H1 (cell line): ENCODE measurements around the gene ACOT11. TPM values are rescaled to one million over a fixed set of nuclear protein-coding genes. Genes with fewer than 3 reads are reported as not detected.

Source experiments
- CTCF ChIA-PET: fragments of 300-600 bp; sonication (Branson Sonifier 250); formaldehyde crosslinking; loops from one replicate; lab custom pipeline; 2021; ENCODE audit not compliant: partially characterized antibody; lab: Charles Lee
- POLR2A ChIA-PET: fragments of 300-600 bp; sonication (Branson Sonifier 250); formaldehyde crosslinking; loops from one replicate; lab custom pipeline; 2021; ENCODE audit warnings: inconsistent platforms; ENCODE audit not compliant: partially characterized antibody; lab: Charles Lee
- DNase-seq, 2 experiments: peaks; one replicate each; pipeline versions ENCODE4 v3.0.0 to v3.0.0-alpha.2; 2010 to 2022; ENCODE audit warnings: low spot score in 2 of 2, low read depth in 1 of 2, mixed read lengths in 1 of 2
- FAIRE-seq: peaks from 2 replicates; lab custom pipeline; 2011; peaks lifted over from hg19 to GRCh38; lab: Jason Lieb, UNC
- H2AFZ ChIP-seq: 2 replicates; pipeline ENCODE4 v1.8.1; 2012; ENCODE audit warnings: low read length, inconsistent platforms
- H2AK5ac ChIP-seq: 2 replicates; pipeline ENCODE4 v1.6.1; 2013; ENCODE audit warnings: low read depth, low read length
- H2BK120ac ChIP-seq: replicated peaks from 2 replicates; pipeline ENCODE3; 2013; ENCODE audit warnings: low read depth, low read length, inconsistent platforms
- H2BK12ac ChIP-seq: 2 replicates; pipeline ENCODE4 v1.6.1; 2013; ENCODE audit warnings: low read depth, low read length
- H2BK15ac ChIP-seq: 2 replicates; pipeline ENCODE4 v1.6.1; 2013; ENCODE audit warnings: low read length
- H2BK20ac ChIP-seq: 2 replicates; pipeline ENCODE4 v1.6.1; 2013; ENCODE audit warnings: low read length
- H2BK5ac ChIP-seq: 2 replicates; pipeline ENCODE4 v1.6.1; 2013; ENCODE audit warnings: low read depth, low read length
- H3K14ac ChIP-seq: 2 replicates; pipeline ENCODE4 v1.6.1; 2013; ENCODE audit warnings: inconsistent platforms; ENCODE audit not compliant: insufficient read length
- H3K18ac ChIP-seq: 2 replicates; pipeline ENCODE4 v1.6.1; 2013; ENCODE audit warnings: low read length; ENCODE audit errors: extremely low read depth
- H3K23ac ChIP-seq: 2 replicates; pipeline ENCODE4 v1.6.1; 2013; ENCODE audit warnings: inconsistent platforms; ENCODE audit not compliant: insufficient read length
- H3K23me2 ChIP-seq: 2 replicates; pipeline ENCODE4 v1.6.1; 2013; ENCODE audit warnings: low read depth, low read length
- H3K27ac ChIP-seq: 2 replicates; pipeline ENCODE4 v1.6.1; 2011; ENCODE audit warnings: low read depth, low read length, inconsistent platforms
- H3K27me3 ChIP-seq, 4 experiments: replicated peaks in 1 of 4; 1 replicate in 1 of 4; 2 replicates in 3 of 4; pipeline versions ENCODE4 v1.6.1 to v1.8.1; 2011 to 2013; ENCODE audit warnings: low read length in 3 of 4, mild to moderate bottlenecking in 3 of 4, inconsistent platforms in 2 of 4, mixed read lengths in 2 of 4, moderate library complexity in 1 of 4; ENCODE audit not compliant: control insufficient read depth in 3 of 4, insufficient read depth in 3 of 4; ENCODE audit errors: extremely low read depth in 1 of 4
- H3K36me3 ChIP-seq, 4 experiments: 2 replicates each; pipeline versions ENCODE4 v1.6.1 to v1.8.1; 2011 to 2013; ENCODE audit warnings: mild to moderate bottlenecking in 4 of 4, low read length in 3 of 4, moderate library complexity in 2 of 4, control low read depth in 1 of 4, inconsistent platforms in 1 of 4; ENCODE audit not compliant: insufficient read depth in 4 of 4, control insufficient read depth in 2 of 4
- H3K4ac ChIP-seq: replicated peaks from 2 replicates; pipeline ENCODE3; 2013; ENCODE audit warnings: low read length, low read depth, mixed read lengths, inconsistent platforms; ENCODE audit not compliant: insufficient read length
- H3K4me1 ChIP-seq, 4 experiments: replicated peaks in 1 of 4; 1 replicate in 1 of 4; 2 replicates in 3 of 4; pipeline versions ENCODE4 v1.6.1 to v1.8.1; 2011 to 2013; ENCODE audit warnings: low read length in 3 of 4, inconsistent platforms in 2 of 4, mixed read lengths in 1 of 4; ENCODE audit not compliant: insufficient read depth in 4 of 4, control insufficient read depth in 3 of 4
- H3K4me2 ChIP-seq, 2 experiments: 2 replicates each; pipeline versions ENCODE4 v1.6.1 to v1.8.1; 2011 to 2013; ENCODE audit warnings: low read depth in 2 of 2, low read length in 2 of 2, control low read depth in 1 of 2, inconsistent platforms in 1 of 2, mild to moderate bottlenecking in 1 of 2; ENCODE audit not compliant: insufficient read depth in 1 of 2
- H3K4me3 ChIP-seq, 4 experiments: fragments of 200-600, 300-600 bp in 1 of 4; sonication (generic), shearing (Covaris generic), sonication (Bioruptor Twin) in 1 of 4; 2 replicates each; pipeline versions ENCODE4 v1.5.1 to v1.8.1; 2011 to 2016; ENCODE audit warnings: low read length in 4 of 4, low read depth in 3 of 4, control low read depth in 2 of 4, inconsistent platforms in 2 of 4, mild to moderate bottlenecking in 2 of 4, mixed read lengths in 1 of 4, moderate library complexity in 1 of 4; ENCODE audit not compliant: insufficient read depth in 2 of 4; ENCODE audit errors: extremely low read depth in 1 of 4
- H3K56ac ChIP-seq: replicated peaks from 2 replicates; pipeline ENCODE3; 2013; ENCODE audit warnings: low read depth, mild to moderate bottlenecking, mixed read lengths, low read length, inconsistent platforms; ENCODE audit not compliant: insufficient read length
- H3K79me1 ChIP-seq: 2 replicates; pipeline ENCODE4 v1.6.1; 2013; ENCODE audit warnings: low read depth, low read length, control low read depth
- H3K79me2 ChIP-seq, 2 experiments: 2 replicates each; pipeline versions ENCODE4 v1.6.1 to v1.8.1; 2012 to 2013; ENCODE audit warnings: low read length in 2 of 2, mild to moderate bottlenecking in 2 of 2, inconsistent platforms in 1 of 2; ENCODE audit not compliant: insufficient read depth in 2 of 2, control insufficient read depth in 1 of 2
- H3K9ac ChIP-seq, 4 experiments: replicated peaks in 1 of 4; 1 replicate in 1 of 4; 2 replicates in 3 of 4; pipeline versions ENCODE4 v1.6.1 to v1.8.1; 2011 to 2013; ENCODE audit warnings: low read depth in 3 of 4, low read length in 3 of 4, control low read depth in 2 of 4, mild to moderate bottlenecking in 2 of 4, moderate library complexity in 2 of 4, inconsistent platforms in 1 of 4; ENCODE audit errors: extremely low read depth in 1 of 4
- H3K9me3 ChIP-seq, 2 experiments: 2 replicates each; pipeline versions ENCODE4 v1.6.1 to v1.8.1; 2012 to 2013; ENCODE audit warnings: mild to moderate bottlenecking in 2 of 2, moderate library complexity in 2 of 2, control low read depth in 1 of 2, inconsistent platforms in 1 of 2, low read depth in 1 of 2, low read length in 1 of 2, mixed read lengths in 1 of 2; ENCODE audit not compliant: insufficient read depth in 2 of 2
- H4K20me1 ChIP-seq, 2 experiments: replicated peaks in 1 of 2; 2 replicates each; pipeline versions ENCODE3 to v1.8.1; 2011 to 2013; ENCODE audit warnings: inconsistent platforms in 2 of 2, low read length in 2 of 2, mild to moderate bottlenecking in 1 of 2; ENCODE audit not compliant: insufficient read depth in 2 of 2, control insufficient read depth in 1 of 2
- H4K5ac ChIP-seq: 2 replicates; pipeline ENCODE4 v1.6.1; 2013; ENCODE audit warnings: low read length, low read depth, mixed read lengths, inconsistent platforms; ENCODE audit not compliant: insufficient read length
- H4K8ac ChIP-seq: 2 replicates; pipeline ENCODE4 v1.8.0; 2013; ENCODE audit warnings: mild to moderate bottlenecking, moderate library complexity, low read length, inconsistent platforms; ENCODE audit not compliant: insufficient read depth; ENCODE audit errors: extremely low read depth
- H4K91ac ChIP-seq: replicated peaks from 2 replicates; pipeline ENCODE3; 2013; ENCODE audit warnings: low read length, mixed read lengths, inconsistent platforms; ENCODE audit not compliant: insufficient read length
- ATF3 ChIP-seq: IDR thresholded peaks from 2 replicates; pipeline ENCODE4 v1.6.1; 2011; ENCODE audit warnings: low read depth, mild to moderate bottlenecking, low read length; ENCODE audit not compliant: insufficient read depth
- BRCA1 ChIP-seq: IDR thresholded peaks from 2 replicates; pipeline ENCODE4 v1.6.1; 2012; ENCODE audit warnings: low read depth, low read length, improper control_type of control experiment
- CBX8 ChIP-seq: fragments of 300-800, 300-1000 bp; sonication (generic); IDR thresholded peaks from 2 replicates; pipeline ENCODE4 v1.7.1; 2016; ENCODE audit warnings: low read depth, low read length, borderline replicate concordance
- EZH2 ChIP-seq: fragments of 200-600 bp; sonication (generic); IDR thresholded peaks from 2 replicates; pipeline ENCODE4 v1.7.1; 2012; ENCODE audit warnings: low read depth, mild to moderate bottlenecking, moderate library complexity, low read length, inconsistent platforms; ENCODE audit not compliant: severe bottlenecking
- FOSL1 ChIP-seq: IDR thresholded peaks from 2 replicates; pipeline ENCODE4 v1.6.1; 2011; ENCODE audit warnings: mild to moderate bottlenecking, low read depth, low read length, moderate library complexity; ENCODE audit not compliant: insufficient read depth
- GTF2F1 ChIP-seq: IDR thresholded peaks from 2 replicates; pipeline ENCODE4 v1.6.1; 2012; ENCODE audit warnings: low read depth, low read length, improper control_type of control experiment, borderline replicate concordance
- HDAC6 ChIP-seq: IDR thresholded peaks from one replicate; pipeline ENCODE4 v1.7.1; 2012; ENCODE audit warnings: low read depth, mild to moderate bottlenecking, inconsistent platforms, low read length, moderate library complexity
- KDM1A ChIP-seq: fragments of 200-600, 300-600 bp; sonication (generic); IDR thresholded peaks from 2 replicates; pipeline ENCODE4 v1.7.1; 2016; ENCODE audit warnings: mild to moderate bottlenecking, low read length, borderline replicate concordance
- POU5F1 ChIP-seq: IDR thresholded peaks from 2 replicates; pipeline ENCODE4 v1.6.1; 2011; ENCODE audit warnings: low read depth, mild to moderate bottlenecking, low read length, moderate library complexity
- RFX5 ChIP-seq: IDR thresholded peaks from 2 replicates; pipeline ENCODE4 v1.6.1; 2011; ENCODE audit warnings: low read depth, low read length, improper control_type of control experiment, borderline replicate concordance
- SAP30 ChIP-seq: fragments of 300-600 bp; sonication (generic); IDR thresholded peaks from 2 replicates; pipeline ENCODE4 v1.7.1; 2012; ENCODE audit warnings: low read length, moderate library complexity, mild to moderate bottlenecking, inconsistent platforms; ENCODE audit not compliant: insufficient read depth, insufficient replicate concordance
- TBP ChIP-seq: IDR thresholded peaks from 2 replicates; pipeline ENCODE4 v1.6.1; 2011; ENCODE audit warnings: low read depth, low read length, improper control_type of control experiment
- WGBS, 2 experiments: shearing (Covaris generic) in 1 of 2; methylation state at CpG; one replicate each; pipeline versions ENCODE4 v1.1.6 to v1.1.7; 2013 to 2015; ENCODE audit warnings: low lambda C conversion rate in 2 of 2, mixed read lengths in 2 of 2, inconsistent platforms in 1 of 2, low coverage in 1 of 2, missing lambda C conversion rate in 1 of 2; ENCODE audit not compliant: insufficient replicate concordance in 2 of 2, insufficient coverage in 1 of 2, insufficient read length in 1 of 2; ENCODE audit errors: extremely low coverage in 1 of 2, missing lambda C conversion rate in 1 of 2; 5-methylcytosine and 5-hydroxymethylcytosine counted together
- polyA plus RNA-seq, 7 experiments: library from polyadenylated mRNA; depleted of rRNA in 3 of 7; stranded (reverse) in 5 of 7; unstranded in 2 of 7; fragments of >200 nt in 5 of 7; fragments of 200-250 nt in 2 of 7; gene quantifications; 1 replicate in 5 of 7; 2 replicates in 1 of 7; 4 replicates in 1 of 7; pipeline versions ENCODE4 v1.2.1 to v1.2.3, GENCODE V29; 2011 to 2013; ENCODE audit warnings: missing spikeins in 2 of 7, mixed read lengths in 2 of 7
- total RNA-seq: library from RNA; stranded (reverse); fragmentation: NEBNext Ultra II Directional; extraction: Animal tissue kit (Norgen Biotek cat#: 25700); gene quantifications from 2 replicates; pipeline ENCODE4 v1.2.1, GENCODE V29; 2021

ACOT11 gene
- total and polyA plus RNA-seq, 2 of the 8 experiments (the other 6 are each of a cell fraction or from before 2014, with no cell fraction given): 3.8 to 4.5 TPM

GRCh38 chr1:54599211-54599823, 51.3 kb downstream of the ACOT11 start:
- no peak overlapping the region for H2BK20ac ChIP-seq
- DNase-seq: no peak
- H2AFZ ChIP-seq: no peak overlapping the region
- no peak overlapping the region for H4K5ac ChIP-seq
- H3K9me3 ChIP-seq: no peaks in the 10 kb centered on the region
- no peak overlapping the region for H2BK5ac ChIP-seq
- no peak overlapping the region for H3K4ac ChIP-seq
- CTCF ChIA-PET: interaction anchor here (0.6 to 1.2 kb wide), 3 partner anchors 18 to 393 kb away, joined by 3 read pairs; no protein-coding TSS in a partner anchor
- no peak overlapping the region for H2BK120ac ChIP-seq
- H3K36me3 ChIP-seq: no peaks in the 10 kb centered on the region
- H3K4me3 ChIP-seq: no peak overlapping the region
- WGBS, 2 experiments: 90% methylated on average over 13 of the region's 13 CpGs; no CpG with 5 or more reads in 1 of the 2 experiments
- H3K79me1 ChIP-seq: no peaks in the 10 kb centered on the region
- H2BK12ac ChIP-seq: no peak overlapping the region
- H3K4me2 ChIP-seq: no peak overlapping the region
- H3K23me2 ChIP-seq: no peaks in the 10 kb centered on the region
- POLR2A ChIA-PET: interaction anchor here (1.0 kb wide), 1 partner anchor 17 kb away, joined by 3 read pairs; no protein-coding TSS in a partner anchor
- H4K8ac ChIP-seq: no peak overlapping the region
- H3K23ac ChIP-seq: no peak overlapping the region
- H3K4me1 ChIP-seq: no peaks in the 10 kb centered on the region; a peak in 1 of 7 replicates
- H3K18ac ChIP-seq: no peak overlapping the region
- H3K56ac ChIP-seq: no peak overlapping the region
- H3K14ac ChIP-seq: no peak overlapping the region
- H3K79me2 ChIP-seq: no peaks in the 10 kb centered on the region
- H2BK15ac ChIP-seq: no peak overlapping the region
- no peak for FAIRE-seq
- H4K91ac ChIP-seq: no peak overlapping the region
- no peak overlapping the region for H2AK5ac ChIP-seq
- H3K9ac ChIP-seq: no peak overlapping the region
- no peaks in the 10 kb centered on the region for H3K27me3 ChIP-seq
- H3K27ac ChIP-seq: no peak overlapping the region
- peaks cover 0 to 4% of the 10 kb centered on the region in 2 experiments for H4K20me1 ChIP-seq
- no peak for TF ChIP-seq GTF2F1
- no peak for TF ChIP-seq FOSL1
- TF ChIP-seq ATF3: no peak
- no peak for TF ChIP-seq TBP
- no peak for TF ChIP-seq RFX5
- TF ChIP-seq EZH2: no peak
- no peak for TF ChIP-seq HDAC6
- no peak for TF ChIP-seq SAP30
- no peak for TF ChIP-seq POU5F1
- no peak for TF ChIP-seq KDM1A
- TF ChIP-seq CBX8: no peak
- no peak for TF ChIP-seq BRCA1
